DMS114 treated with DMSO at 0.1 percent for 48 hours (cell line): ENCODE measurements around the gene RBM19.
"Not testable (repeated sequence)": the region's sequence is repeated elsewhere in the genome, so short reads cannot be mapped to it uniquely, and the experiment has no call there.

ENCODE experiments used
- DNase-seq: peaks from one replicate; lab custom pipeline; 2025; ENCODE audit not compliant: unreplicated experiment; lab: John Stamatoyannopoulos, UW

The RBM19 gene, protein sequence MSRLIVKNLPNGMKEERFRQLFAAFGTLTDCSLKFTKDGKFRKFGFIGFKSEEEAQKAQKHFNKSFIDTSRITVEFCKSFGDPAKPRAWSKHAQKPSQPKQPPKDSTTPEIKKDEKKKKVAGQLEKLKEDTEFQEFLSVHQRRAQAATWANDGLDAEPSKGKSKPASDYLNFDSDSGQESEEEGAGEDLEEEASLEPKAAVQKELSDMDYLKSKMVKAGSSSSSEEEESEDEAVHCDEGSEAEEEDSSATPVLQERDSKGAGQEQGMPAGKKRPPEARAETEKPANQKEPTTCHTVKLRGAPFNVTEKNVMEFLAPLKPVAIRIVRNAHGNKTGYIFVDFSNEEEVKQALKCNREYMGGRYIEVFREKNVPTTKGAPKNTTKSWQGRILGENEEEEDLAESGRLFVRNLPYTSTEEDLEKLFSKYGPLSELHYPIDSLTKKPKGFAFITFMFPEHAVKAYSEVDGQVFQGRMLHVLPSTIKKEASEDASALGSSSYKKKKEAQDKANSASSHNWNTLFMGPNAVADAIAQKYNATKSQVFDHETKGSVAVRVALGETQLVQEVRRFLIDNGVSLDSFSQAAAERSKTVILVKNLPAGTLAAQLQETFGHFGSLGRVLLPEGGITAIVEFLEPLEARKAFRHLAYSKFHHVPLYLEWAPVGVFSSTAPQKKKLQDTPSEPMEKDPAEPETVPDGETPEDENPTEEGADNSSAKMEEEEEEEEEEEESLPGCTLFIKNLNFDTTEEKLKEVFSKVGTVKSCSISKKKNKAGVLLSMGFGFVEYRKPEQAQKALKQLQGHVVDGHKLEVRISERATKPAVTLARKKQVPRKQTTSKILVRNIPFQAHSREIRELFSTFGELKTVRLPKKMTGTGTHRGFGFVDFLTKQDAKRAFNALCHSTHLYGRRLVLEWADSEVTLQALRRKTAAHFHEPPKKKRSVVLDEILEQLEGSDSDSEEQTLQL

DNA sequence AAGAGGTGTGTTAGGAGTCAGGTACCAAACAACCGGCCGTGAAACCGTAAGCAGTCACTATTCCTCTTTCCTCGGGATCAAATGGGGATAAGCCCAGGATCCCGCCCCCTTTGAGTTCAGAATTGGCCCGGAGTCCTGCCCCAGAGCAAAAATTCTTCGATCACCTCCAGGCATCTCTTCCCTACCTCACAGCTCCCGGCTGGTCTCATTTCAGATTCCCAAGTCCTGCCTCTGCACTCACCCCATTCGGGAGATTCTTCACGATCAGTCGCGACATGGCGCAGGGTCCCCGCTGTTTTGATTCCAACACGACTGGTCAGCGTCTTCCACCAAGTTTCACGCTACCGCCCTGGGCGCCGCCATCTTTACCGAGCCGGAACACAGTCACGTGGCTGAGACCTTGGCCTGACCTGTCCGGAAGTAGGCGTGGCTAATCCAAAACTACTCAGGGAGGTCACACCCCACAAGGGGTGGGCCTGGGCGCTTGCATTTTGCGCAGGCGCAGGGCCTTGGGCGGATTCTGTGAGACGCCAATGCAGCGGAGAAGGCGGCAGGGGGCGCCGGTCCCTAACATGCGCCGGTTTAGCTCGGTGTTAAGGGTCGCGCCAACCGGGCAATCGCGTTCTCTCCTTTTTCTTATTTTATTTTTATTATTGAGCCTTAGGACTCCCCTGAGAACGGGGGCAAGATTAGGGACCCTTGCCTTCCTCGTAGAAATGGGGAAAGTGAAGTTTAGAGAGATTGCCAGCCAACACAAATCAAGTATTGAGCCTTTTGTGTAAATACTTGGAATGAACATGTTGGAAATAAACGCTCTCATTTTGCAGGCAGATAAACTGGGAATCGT, at the start of gene RBM19:
Gene RBM19, minus strand, starts transcription at position 375 of the 847 bp plus-strand sequence. Its CDS starts 98 bp downstream, at position 277.
- peak; percentile 95 for DNase-seq

- no peak for DNase-seq
Observed at GRCh38 chr12:114015851-114016250, 49.7 kb upstream of the RBM19 start.

DNA sequence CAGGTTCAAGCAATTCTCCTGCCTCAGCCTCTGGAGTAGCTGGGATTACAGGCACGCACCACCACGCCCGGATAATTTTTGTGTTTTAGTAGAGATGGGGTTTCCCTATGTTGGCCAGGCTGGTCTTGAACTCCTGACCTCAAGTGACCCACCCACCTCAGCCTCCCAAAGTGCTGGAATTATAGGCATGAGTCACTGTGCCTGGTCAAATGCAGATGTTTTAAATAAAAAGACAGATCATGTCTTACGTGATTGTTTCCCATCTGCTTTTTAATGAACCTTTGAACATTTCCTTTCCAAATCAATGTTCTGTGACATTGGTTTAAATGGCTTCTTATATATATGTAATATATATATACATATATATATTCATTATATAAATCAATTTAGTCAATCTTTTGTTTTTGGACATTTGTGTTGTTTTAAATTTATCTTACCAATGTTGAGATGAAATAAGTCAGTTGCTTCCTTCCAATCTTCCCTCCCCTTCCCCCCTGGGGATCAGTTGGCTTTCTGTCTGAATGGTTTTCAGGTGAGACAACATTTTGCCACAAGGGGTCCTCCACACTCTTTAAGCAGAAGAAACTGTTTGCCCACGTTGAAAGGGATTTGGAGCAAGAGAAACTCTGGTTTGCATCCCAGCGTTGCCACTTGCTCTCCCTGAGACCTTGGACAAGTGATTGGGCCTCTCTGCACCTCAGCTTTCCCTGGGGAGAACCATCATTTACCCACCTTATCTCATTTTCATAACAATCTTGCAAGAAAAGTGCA, 47.6 kb upstream of the RBM19 start:
- DNase-seq: peak; percentile 10

GRCh38 chr12:114012744-114013431, 46.8 kb upstream of the RBM19 start:
- no peak for DNase-seq

- DNase-seq: no peak
Observed at GRCh38 chr12:114011711-114012110, 45.6 kb upstream of the RBM19 start.

DNA sequence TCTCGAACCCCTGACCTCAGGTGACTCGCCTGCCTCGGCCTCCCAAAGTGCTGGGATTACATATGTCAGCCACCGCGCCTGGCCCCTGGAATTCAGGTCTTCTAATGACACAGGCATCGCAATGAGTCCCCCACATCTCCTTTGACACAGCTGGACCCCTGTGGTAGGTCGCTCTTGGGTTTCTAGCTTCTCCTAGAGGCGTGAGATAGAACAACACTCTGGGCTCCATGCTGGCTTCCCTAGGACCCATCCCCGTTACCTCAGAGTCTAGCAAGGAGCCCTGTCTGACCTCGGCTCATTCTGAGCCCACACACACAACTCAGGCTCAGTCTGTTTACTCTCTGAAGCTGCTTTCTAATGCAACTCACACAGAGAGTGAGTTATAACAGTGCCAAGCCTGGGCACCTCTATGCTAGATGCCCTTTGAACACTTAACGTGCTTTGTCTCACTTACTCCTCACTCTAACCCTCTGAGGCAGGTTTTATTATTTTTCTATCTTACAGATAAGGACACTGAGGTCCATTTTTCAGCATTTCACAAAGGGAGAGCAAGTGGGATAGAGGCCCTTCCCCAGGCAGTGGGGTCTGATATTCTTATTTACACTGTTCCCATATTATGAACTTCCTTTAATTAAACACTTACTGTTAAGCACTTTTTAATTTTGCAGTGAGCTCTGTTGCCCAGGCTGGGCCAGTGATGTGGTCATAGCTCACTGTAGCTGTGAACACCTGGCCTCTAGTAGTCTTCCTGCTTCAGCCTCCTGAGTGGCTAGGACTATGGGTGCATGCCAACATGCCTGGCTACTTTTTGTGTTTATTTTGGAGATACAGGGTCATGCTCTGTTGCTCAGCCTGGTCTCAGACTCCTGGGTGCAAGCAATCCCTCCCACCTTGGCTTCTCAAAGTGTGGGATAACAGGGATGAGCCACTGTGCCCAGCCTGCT, 40.6 kb upstream of the RBM19 start:
- DNase-seq: no peak

GRCh38 chr12:114004402-114004801, 38.3 kb upstream of the RBM19 start:
- no peak for DNase-seq

DNA sequence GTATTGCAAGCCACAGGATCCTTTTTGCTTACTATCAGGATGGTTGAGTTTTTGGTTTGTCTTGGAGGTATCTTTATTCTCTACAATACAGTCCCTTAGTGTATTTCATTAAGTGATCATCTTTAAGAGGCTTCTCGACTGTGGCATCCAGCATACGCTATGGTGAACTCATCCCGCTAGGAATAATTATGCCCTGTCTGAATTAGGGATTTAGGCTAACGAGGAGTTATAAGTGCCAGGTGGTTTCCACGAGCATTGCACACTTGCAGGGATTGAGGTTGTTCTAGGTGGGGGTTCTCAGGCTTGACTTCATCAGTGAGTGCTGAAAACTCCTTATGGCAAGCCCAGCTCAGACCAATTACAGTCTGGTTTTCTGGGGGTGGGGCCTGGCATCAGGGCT, 37.2 kb upstream of the RBM19 start:
- DNase-seq: no peak

DNA sequence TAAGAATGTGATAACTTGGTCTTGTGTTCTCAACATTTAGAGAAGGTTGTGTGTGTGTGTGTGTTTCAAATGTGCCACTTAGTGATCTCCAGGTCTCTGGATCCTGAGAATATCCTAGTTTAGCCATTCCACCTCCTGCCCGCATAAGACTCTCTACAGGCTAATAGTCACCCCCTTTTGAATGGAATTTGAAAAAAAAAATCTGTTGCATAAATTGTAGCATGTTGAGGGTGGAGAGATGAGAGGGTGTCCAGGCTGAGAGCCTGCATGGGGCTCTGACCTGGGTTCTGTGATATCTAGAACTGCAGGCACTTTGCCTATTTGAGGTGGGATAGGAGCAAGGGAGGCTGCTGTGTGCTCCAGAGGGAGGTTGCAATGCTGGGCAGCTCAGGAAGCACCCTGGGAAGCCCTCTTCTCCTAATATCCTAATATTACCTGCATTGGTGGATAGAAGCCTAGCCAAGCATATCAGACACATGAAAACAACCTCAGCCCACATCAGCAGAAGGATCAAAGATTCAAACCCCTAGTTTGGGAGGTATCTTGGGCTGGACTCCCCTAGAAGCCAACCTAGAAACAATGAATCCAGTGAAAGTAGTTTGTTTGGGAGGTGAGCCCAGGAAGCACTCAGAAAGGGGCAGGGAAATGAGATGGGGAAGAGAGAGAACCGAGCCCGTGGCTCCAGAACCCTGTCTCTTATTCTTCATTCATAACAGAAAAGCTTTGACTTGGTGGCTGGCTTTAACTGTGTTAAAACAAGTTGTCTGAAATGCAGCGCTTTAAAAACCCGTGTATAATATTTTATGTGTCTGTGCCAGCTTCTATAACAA, 35.6 kb upstream of the RBM19 start:
- DNase-seq: no peak

DNA sequence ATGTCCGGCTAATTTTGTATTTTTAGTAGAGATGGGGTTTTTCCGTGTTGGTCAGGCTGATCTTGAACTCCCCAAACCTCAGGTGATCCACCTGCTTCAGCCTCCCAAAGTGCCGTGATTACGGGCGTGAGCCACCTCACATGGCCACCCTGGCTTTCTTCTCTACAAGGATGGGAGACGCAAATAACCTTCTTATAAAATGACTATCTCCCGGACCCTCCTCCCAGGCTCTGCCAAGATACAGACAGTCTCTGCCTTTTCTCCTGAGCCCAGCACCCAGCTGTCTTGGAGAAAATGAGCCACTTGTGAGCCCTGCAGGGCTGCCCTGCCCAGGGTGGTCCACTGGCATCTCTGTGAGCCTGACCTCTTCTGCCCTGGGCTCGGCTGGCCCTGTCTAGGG, 34.7 kb upstream of the RBM19 start:
- DNase-seq: no peak

- not testable (repeated sequence) for DNase-seq
Observed at GRCh38 chr12:114000261-114000660, 34.1 kb upstream of the RBM19 start.

- DNase-seq: no peak
Observed at GRCh38 chr12:113997365-113997764, 31.2 kb upstream of the RBM19 start.

DNA sequence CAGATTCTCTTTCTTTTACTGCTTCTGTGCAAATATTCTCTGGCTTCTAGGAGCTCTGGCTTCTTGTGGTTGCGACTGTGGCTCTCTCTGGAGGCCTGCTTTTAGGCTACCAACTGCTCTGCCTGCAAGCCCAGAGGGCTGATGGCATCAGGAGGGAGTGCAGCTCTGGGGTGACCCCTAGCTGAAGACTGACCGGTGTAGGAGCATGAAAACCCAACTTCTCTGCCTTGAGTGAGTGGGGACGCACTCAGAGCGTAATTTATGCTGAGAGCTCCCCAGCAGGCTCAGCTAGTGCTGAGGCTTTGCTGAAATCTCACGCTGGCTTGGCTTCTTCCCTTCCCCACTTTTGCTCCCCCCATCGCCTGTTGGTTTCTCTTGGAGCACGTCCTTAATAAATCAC, 29.9 kb upstream of the RBM19 start:
- DNase-seq: no peak

- no peak for DNase-seq
Observed at GRCh38 chr12:113994051-113994450, 27.9 kb upstream of the RBM19 start.

DNA sequence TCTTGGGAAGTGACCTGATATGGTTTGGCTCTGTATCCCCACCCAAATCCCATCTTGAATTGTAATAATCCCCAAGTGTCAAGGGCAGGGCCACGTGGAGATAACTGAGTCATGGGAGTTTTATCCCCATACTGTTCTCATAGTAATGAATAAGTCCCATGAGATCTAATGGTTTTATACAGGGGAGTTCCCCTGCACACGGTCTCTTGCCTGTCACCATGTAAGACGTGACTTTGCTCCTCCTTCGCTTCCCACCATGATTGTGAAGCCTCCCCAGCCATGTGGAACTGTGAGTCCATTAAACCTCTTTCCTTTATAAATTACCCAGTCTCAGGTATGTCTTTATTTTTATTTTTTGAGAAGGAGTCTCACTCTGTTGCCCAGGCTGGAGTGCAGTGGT, 26.6 kb upstream of the RBM19 start:
- DNase-seq: not testable (repeated sequence)

- no peak for DNase-seq
Observed at GRCh38 chr12:113991224-113992044, 25.3 kb upstream of the RBM19 start.
